SW480 (cell line): ENCODE data around the gene TRMT2B.
"Not testable (repeated sequence)": the region's sequence is repeated elsewhere in the genome, so short reads cannot be mapped to it uniquely, and the experiment has no call there.

ENCODE experiments used
- DNase-seq: peaks from one replicate; pipeline ENCODE4 v3.0.0-alpha.2; 2016; ENCODE audit warnings: low spot score

The TRMT2B gene

DNA sequence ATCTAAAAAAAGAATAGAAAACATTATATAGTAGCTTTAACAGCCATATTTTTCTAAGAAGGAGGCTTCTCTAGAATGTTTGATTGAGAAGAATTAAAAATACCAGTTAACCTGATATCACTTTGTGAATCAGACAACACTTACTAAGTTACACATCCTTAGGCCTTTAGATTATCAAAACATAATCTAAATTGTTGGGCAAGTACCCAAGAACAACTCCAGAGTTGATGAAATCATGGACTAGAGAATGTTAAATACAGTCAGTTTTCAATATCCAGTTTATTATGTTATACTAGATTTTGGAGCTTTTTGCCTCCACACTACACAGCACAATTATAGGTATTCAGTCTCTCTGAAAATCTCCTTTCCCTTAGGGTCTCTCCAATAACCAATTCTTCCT, 42.8 kb downstream of the TRMT2B start:
- DNase-seq, result no peak

DNA sequence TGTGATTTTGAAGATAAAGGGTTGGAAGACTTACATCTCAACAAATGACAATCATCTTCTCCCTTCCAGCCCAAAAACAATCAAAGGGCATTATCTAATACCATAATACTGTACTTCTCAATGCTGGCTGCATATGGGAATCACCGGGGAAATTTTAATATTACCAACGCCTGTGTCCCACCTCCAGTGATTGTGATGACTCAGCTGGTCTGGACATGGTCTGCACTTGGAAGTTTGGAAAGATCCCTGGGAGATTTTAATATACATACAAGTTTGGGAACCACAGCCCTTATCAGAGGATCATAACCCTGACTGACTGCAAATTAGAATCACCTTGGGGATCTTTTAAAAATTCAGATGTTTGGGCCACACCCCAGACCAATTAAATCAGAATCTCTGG, 52.5 kb downstream of the TRMT2B start:
- no peak for DNase-seq

- peak; percentile 42 for DNase-seq
Observed at GRCh38 chrX:100995469-100995868, 56.4 kb downstream of the TRMT2B start.

- peak; percentile 72 for DNase-seq
Observed at GRCh38 chrX:100994352-100995281, 57.3 kb downstream of the TRMT2B start.

- DNase-seq, result no peak
Observed at GRCh38 chrX:100990139-100990538, 61.8 kb downstream of the TRMT2B start.

DNA sequence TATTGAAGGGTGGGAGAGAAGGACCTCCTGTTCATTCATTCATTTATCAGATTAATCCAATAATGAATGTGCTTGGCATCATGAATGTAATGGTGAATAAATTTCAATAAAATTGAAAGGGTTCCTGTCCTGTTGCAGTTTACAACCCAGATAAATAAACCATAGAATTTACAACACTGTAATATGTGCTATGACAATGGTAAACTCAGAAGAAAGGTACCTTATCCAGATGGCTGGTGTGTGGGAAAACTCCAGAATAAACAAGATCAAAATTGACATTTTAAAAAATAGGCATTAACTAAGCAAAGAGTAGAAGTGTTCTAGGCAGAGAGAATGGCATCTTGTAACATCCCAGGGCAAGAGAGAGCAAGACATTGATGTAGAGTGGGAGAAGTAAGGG, 67.1 kb downstream of the TRMT2B start:
- DNase-seq, result no peak

DNA sequence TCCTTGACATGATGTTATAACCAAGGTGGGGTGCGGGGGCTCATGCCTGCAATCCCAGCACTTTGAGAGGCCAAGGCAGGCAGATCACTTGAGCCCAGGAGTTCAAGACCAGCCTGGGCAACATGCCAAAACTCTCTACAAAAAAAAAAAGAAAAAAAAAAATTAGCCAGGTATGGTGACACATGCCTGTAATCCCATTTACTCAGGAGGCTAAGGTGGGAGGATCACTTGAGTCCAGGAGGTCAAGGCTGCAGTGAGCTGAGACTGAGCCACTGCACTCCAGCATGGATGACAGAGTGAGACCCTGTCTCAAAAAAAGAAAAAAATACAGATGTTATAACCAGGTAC, 70.4 kb downstream of the TRMT2B start:
- DNase-seq, result not testable (repeated sequence)

DNA sequence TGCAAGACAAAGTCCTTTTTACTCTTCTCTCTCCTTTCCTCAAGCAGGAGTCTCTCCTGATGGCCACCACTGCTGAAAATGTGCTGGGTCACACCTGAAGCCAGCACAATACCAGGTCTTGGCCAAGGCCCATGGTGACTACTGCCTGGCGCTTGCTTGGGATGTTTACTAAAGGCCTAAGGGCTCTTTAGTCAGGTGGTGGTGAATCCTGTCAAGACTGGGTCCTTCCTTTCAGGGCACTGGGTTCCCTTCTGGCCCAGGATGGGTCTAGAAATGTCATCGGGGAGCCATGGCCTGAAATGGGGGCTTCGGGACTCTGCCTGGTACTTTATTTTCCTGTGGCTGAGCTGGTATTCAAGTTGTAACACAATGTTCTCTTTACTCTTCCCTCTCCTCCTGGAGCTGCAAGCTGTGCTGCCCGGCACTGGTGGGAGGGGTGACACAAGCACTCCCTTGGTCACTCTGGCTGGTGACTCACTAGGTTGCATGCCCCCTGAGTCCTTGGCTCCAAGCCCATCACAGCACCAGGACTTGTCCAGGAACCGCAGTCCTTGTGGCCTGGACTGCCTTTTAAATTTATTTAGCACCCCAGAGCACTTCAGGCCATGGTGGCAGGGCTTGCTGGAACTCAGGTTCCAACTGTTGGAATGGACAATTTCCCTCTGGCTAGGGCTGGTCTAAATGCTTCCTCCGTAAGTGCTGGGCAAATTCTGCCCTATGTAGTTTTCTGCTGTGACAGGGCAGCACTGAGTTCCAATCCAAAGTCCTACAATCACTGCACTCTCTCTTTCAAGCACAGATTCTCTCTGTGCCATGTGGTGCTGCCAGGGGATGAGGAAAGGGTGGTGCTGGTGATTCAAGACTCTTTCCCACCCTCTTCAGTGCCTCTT, 71.1 kb downstream of the TRMT2B start:
- no peak for DNase-seq

- DNase-seq, result no peak
Observed at GRCh38 chrX:100979881-100980607, 71.9 kb downstream of the TRMT2B start.

DNA sequence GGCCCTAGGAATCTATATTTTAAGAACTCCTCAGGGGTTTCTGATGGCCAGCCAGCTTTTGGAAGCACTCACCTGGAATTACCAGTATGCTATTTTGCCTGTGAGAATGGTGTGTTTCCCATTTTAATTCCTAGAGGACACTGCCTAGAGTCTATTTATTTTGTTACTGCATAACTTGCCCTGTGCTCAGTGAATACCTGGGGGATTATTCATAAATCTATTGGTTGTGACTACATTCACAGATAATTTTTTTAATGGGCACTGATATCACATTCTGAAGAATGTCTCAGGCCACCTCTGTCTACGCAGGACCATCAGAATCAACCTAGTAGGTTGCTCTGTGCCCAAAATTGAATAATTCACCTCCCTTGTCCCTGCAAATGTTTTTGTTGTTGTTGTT, 75.7 kb downstream of the TRMT2B start:
- no peak for DNase-seq

DNA sequence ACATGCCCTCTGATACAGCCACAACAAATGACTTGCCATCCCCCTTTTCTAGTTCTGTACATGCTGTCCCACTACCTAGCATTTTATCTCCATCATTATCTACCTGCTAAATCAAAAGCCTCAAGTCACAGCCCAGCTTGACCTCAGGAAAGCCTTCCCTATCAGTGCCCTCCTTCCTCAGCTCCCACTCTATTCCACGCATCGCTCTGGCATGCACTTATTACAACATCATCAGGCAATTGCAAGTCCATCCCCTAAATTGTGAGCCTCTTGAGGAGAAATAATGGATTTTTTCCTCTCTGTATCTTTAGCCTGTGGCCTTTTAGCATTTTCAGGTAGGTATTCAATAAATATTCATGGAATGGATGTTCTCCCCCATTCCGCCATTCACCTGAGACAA, 76.7 kb downstream of the TRMT2B start:
- no peak for DNase-seq

- no peak for DNase-seq
Observed at GRCh38 chrX:100973411-100973810, 78.5 kb downstream of the TRMT2B start.

- no peak for DNase-seq
Observed at GRCh38 chrX:100969936-100970335, 82.0 kb downstream of the TRMT2B start.

DNA sequence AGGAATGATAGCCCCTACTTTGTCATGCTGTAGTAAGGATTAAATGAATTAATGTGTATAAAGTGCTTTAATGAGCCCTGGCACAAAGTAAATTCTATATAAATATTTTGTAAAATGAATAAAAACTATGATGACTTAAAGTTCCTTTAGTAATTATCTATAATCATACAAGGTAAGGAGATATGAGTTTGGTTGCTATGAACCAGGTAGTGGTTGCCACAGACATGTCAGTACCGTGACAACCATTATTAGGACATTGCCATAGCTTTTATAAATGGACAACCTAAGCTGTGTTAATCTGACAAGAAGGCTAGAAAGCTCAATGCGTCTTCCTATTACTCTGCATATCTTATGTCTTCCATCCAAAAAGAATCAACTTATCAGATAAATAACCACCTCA, 82.5 kb downstream of the TRMT2B start, which contains the start of gene ARL13A:
TSS of gene ARL13A (plus strand) at position 301 of the 400 bp plus-strand sequence. CDS start 3,982 bp downstream, outside the sequence.
- DNase-seq, result no peak

DNA sequence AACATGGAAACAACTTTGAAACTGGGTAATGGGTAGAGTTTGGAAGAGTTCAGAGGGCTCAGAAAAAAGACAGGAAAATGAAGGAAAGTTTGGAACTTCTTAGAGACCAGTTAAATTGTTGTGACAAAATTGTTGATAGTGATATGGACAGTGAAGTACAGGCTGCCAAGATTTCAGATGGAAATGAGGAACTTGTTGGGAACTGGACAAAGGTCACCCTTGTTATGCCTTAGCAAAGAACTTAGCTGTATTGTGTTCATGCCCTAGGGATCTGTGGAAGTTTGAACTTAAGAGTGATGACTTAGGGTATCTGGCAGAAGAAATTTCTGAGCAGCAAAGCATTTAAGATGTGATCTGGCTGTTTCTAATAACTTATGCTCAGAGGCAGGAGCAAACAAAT, 87.5 kb downstream of the TRMT2B start:
- DNase-seq, result no peak

GRCh38 chrX:100962811-100963210, 89.1 kb downstream of the TRMT2B start:
- no peak for DNase-seq
